Thoracic aorta (tissue), 2 donors: ENCODE results near the gene NFIX. TPM values are rescaled to one million over a fixed set of nuclear protein-coding genes. Genes with fewer than 3 reads are reported as not detected.
"Not testable (repeated sequence)": the region's sequence is repeated elsewhere in the genome, so short reads cannot be mapped to it uniquely, and the experiment has no call there.

Experiments used
- ATAC-seq: fragments of 150-250 bp; one replicate; pipeline ENCODE4 v1.8.0; 2017; ENCODE audit warnings: low read depth; ENCODE audit not compliant: insufficient number of reproducible peaks, low FRiP score
- DNase-seq: peaks from one replicate; pipeline ENCODE4 v3.0.0-alpha.2; 2020; ENCODE audit warnings: low spot score
- H3K27ac ChIP-seq, 2 donors: fragments of 200-600 bp; sonication (generic); 1 replicate in 1 of 2; 2 replicates in 1 of 2; pipeline ENCODE4 v1.5.1; 2016; ENCODE audit warnings: mild to moderate bottlenecking in 2 of 2, moderate library complexity in 2 of 2
- H3K27me3 ChIP-seq: fragments of 200-600 bp; sonication (generic); replicated peaks from 2 replicates; pipeline ENCODE4 v1.6.0; 2016; ENCODE audit warnings: mild to moderate bottlenecking; ENCODE audit not compliant: insufficient read depth
- H3K36me3 ChIP-seq: fragments of 200-600 bp; sonication (generic); one replicate; pipeline ENCODE4 v1.5.1; 2016
- H3K4me1 ChIP-seq, 2 donors: fragments of 200-600 bp; sonication (generic); 1 replicate in 1 of 2; 2 replicates in 1 of 2; pipeline versions ENCODE4 v1.5.1 to v1.6.0; 2016; ENCODE audit warnings: low read depth in 2 of 2, mild to moderate bottlenecking in 1 of 2; ENCODE audit not compliant: control insufficient read depth in 1 of 2
- H3K4me3 ChIP-seq: fragments of 200-600 bp; sonication (generic); 2 replicates; pipeline ENCODE4 v1.5.1; 2016; ENCODE audit warnings: mild to moderate bottlenecking
- H3K9me3 ChIP-seq: fragments of 200-600 bp; sonication (generic); 2 replicates; pipeline ENCODE4 v1.5.1; 2016
- total RNA-seq, 2 donors: library from RNA; depleted of rRNA; stranded (reverse); fragments of >200 nt; gene quantifications; one replicate each; pipeline versions ENCODE4 v1.1.0 to v1.2.3, GENCODE V29; 2016
- TF ChIP-seq, protein P1 (sequence below): fragments of 200-600 bp; sonication (generic); IDR thresholded peaks from one replicate; pipeline ENCODE4 v1.5.1; 2019; ENCODE audit warnings: antibody characterized with exemption

The NFIX gene
- total RNA-seq, 2 donors from 2014 or later, result 126 to 145 TPM

DNA sequence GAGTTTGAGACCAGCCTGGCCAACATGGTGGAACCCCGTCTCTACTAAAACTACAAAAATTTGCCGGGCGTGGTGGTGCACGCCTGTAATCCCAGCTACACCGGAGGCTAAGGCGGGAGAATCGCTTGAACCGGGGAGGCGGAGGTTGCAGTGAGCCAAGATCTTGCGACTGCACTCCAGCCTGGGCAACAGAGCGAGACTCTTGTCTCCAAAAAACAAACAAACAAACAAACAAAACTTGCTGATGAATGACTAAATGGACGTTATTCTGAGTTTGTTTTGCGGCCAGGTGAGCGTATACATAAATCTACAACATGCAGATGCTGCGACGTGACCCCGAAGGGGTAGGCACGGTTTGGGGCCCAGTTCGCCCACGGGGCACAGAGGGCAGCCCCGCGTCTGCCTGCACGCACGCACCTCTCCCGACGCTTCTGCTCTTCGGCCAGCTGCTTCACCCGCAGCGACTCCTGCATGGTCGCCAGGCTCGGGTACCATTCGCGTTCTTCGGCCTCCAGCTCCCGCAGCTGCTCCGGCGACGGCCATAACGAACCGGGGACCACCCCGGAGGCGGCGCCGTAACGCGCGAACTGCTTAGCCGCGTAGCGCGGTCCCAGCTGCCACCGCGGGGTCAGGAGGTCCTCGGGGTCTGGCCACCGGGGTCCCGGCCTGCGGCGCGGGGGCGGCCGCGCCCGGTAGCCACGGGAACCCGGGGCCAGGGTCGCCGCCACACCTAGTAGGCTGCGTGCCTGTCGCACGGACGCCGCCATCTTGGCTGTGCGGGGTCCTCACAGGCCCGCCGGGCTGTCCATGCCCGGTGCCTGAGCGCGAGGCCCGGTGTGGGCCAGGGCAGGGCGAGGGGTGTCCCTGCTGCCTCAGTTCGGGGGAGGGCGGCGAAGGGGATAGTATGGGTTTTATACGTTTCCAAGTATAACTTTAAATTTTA is 38.6 kb upstream of the NFIX start, which contains the start of gene GADD45GIP1:
Gene GADD45GIP1 (minus strand): TSS at position 778 of the 943 bp plus-strand sequence. CDS start 11 bp downstream, at position 767.
- Histone ChIP-seq H3K4me1 (peaks cover 19 to 46% of the 10 kb centered on the region in 2 donors), H3K27me3 (no peaks in the 10 kb centered on the region), H3K4me3 (peak within 1 kb of the TSS; percentile 96), H3K36me3 (peaks cover 9% of the 10 kb centered on the region), H3K9me3 (no peaks in the 10 kb centered on the region), H3K27ac (peak within 1 kb of the TSS; percentile 92 to 95)
- ATAC-seq (no peak), DNase-seq (no peak)
- TF ChIP-seq, protein P1, sequence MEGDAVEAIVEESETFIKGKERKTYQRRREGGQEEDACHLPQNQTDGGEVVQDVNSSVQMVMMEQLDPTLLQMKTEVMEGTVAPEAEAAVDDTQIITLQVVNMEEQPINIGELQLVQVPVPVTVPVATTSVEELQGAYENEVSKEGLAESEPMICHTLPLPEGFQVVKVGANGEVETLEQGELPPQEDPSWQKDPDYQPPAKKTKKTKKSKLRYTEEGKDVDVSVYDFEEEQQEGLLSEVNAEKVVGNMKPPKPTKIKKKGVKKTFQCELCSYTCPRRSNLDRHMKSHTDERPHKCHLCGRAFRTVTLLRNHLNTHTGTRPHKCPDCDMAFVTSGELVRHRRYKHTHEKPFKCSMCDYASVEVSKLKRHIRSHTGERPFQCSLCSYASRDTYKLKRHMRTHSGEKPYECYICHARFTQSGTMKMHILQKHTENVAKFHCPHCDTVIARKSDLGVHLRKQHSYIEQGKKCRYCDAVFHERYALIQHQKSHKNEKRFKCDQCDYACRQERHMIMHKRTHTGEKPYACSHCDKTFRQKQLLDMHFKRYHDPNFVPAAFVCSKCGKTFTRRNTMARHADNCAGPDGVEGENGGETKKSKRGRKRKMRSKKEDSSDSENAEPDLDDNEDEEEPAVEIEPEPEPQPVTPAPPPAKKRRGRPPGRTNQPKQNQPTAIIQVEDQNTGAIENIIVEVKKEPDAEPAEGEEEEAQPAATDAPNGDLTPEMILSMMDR, result no peak

DNA sequence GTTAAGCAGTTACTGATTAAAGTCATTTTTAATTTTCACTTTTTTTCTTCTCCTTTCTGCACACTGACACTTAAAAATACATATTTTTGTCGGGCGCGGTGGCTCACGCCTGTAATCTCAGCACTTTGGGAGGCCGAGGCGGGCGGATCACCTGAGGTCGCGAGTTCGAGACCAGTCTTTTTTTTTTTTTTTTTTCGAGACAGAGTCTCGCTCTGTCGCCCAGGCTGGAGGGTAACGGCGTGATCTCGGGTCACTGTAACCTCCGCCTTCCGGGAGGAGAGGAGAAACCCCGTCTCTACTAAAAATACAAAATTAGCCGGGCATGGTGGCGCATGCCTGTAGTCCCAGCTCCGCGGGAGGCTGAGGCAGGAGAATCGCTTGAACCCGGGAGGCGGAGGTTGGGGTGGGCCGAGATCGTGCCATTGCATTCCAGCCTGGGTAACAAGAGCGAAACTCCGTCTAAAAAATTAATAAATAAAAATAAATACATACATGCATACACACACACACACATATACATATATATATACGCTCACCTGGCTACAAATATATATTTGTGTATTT is 37.8 kb upstream of the NFIX start:
- peaks cover 15 to 38% of the 10 kb centered on the region in 2 donors for H3K4me1 ChIP-seq
- not testable (repeated sequence) for H3K27me3 ChIP-seq, H3K9me3 ChIP-seq, ATAC-seq, DNase-seq, H3K36me3 ChIP-seq
- H3K4me3 ChIP-seq, result peak overlapping the region; percentile 96
- peak overlapping the region; percentile 92 to 95 for H3K27ac ChIP-seq

DNA sequence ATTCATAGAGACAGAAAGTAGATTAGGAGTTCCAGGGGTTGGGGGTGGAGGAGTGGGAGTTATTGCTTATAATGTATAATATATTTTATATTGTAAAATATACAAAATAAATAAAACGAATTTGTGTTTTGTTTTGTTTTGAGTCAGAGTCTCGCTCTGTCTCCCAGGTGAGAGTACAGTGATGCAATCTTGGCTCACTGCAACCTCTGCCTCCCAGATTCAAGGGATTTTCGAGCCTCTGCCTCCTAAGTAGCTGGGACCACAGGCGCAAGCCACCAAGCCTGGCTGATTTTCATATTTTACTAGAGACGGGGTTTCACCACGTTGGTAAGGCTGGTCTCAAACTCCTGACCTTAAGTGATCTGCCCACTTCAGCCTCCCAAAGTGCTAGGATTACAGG is 35.8 kb upstream of the NFIX start:
- Histone ChIP-seq H3K4me3 (no peak overlapping the region), H3K4me1 (peaks cover 6 to 20% of the 10 kb centered on the region in 2 donors), H3K27ac (no peak overlapping the region), H3K27me3 (no peaks in the 10 kb centered on the region), H3K36me3 (no peaks in the 10 kb centered on the region), H3K9me3 (no peaks in the 10 kb centered on the region)
- ATAC-seq (no peak), DNase-seq (no peak)
- TF ChIP-seq, protein P1, result no peak

DNA sequence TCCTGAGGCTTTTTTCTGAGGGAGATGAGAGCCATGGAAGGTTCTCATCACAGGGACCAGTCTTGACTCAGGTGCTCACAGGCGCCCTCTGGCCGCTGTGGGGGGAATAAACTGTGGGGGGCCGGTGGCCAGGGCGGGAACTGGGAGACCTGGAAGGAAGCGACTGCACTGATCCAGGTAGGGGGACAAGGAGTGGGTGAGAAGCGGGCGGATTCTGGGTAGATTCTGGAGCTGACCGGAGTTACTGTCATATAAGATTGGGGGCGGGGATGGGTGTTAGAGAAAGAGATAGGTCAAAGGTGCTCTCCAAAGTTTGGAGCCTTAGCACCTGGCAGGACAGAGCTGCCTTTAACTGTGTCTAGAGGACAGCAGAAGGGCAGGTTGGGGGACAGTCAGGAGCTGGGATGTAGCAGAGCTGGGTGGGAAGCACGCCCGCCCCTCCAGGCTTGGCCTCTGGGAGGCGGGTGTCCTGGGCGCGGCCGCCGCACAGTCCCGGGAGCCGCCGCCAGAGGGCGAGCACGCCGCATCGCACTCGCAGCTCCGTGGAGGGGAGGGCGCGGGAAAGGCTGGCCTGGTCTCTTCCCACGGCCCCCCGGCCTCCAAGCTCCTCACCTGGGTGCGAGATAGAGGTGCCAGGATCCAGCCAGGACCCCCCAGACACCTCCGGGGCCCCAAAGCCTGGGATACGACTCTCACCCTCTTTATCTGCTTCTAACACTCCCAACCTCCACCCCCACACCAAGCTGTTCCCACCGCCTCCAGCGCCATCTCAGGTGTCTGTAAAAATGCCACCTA is 30.1 kb upstream of the NFIX start:
- peak overlapping the region in 1 of 2 donors; percentile 38 for H3K27ac ChIP-seq
- H3K27me3 ChIP-seq, result no peaks in the 10 kb centered on the region
- ATAC-seq (peak; percentile 76), DNase-seq (peak; percentile 49)
- H3K36me3 ChIP-seq, result no peaks in the 10 kb centered on the region
- peaks cover 0 to 9% of the 10 kb centered on the region in 2 donors for H3K4me1 ChIP-seq
- H3K4me3 ChIP-seq, result peak overlapping the region; percentile 77
- TF ChIP-seq, protein P1, result peak; percentile 97
- no peaks in the 10 kb centered on the region for H3K9me3 ChIP-seq

DNA sequence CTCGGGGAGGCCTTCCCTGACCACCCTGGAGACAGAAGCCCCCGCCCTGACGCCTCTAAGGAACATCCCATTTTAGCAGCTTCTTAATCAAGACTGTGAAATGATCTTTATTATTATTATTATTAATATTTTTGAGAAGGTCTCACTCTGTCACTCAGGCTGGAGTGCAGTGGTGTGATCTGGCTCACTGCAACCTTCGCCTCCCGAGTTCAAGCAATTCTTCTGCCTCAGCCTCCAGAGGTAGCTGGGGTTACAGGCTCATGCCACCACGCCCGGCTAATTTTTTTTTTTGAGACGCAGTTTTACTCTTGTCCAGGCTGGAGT is 29.5 kb upstream of the NFIX start:
- peaks cover 0 to 9% of the 10 kb centered on the region in 2 donors for H3K4me1 ChIP-seq
- peak overlapping the region in 1 of 2 donors; percentile 38 for H3K27ac ChIP-seq
- H3K9me3 ChIP-seq, result no peaks in the 10 kb centered on the region
- H3K4me3 ChIP-seq, result peak overlapping the region; percentile 77
- ATAC-seq (no peak), DNase-seq (no peak)
- H3K36me3 ChIP-seq, result no peaks in the 10 kb centered on the region
- no peaks in the 10 kb centered on the region for H3K27me3 ChIP-seq
- TF ChIP-seq, protein P1, result no peak
